Measurements from ENCODE around the gene PCTP.

Gene PCTP

GRCh38 chr17:55750750-55751657 is at the start of gene PCTP:
Gene PCTP, plus strand, starts transcription at chr17:55751051. Its CDS starts 53 bp downstream, at chr17:55751104.
- no peak for TF ChIP-seq CTCF (IDR thresholded peaks at IDR 0.05; ENCODE audit: insufficient read depth, missing control alignments)
- DNase-seq (ENCODE audit: insufficient read length, low spot score) = no peak
- no peak for FAIRE-seq

- DNase-seq (ENCODE audit: insufficient read length, low spot score) (no peak), FAIRE-seq (no peak)
- TF ChIP-seq CTCF (IDR thresholded peaks at IDR 0.05; ENCODE audit: insufficient read depth, missing control alignments) = no peak
Observed at GRCh38 chr17:55702150-55702549, 48.7 kb upstream of the PCTP start.

- TF ChIP-seq CTCF (IDR thresholded peaks at IDR 0.05; ENCODE audit: insufficient read depth, missing control alignments) = no peak
- DNase-seq (ENCODE audit: insufficient read length, low spot score) = no peak
- FAIRE-seq = no peak
Observed at GRCh38 chr17:55704401-55704800, 46.5 kb upstream of the PCTP start.

GRCh38 chr17:55705847-55706246 is 45.0 kb upstream of the PCTP start:
- DNase-seq (ENCODE audit: insufficient read length, low spot score) = no peak
- no peak for FAIRE-seq
- TF ChIP-seq CTCF (IDR thresholded peaks at IDR 0.05; ENCODE audit: insufficient read depth, missing control alignments) = no peak

GRCh38 chr17:55706808-55707773 is 43.8 kb upstream of the PCTP start:
- TF ChIP-seq CTCF (IDR thresholded peaks at IDR 0.05; ENCODE audit: insufficient read depth, missing control alignments) = no peak
- FAIRE-seq (no peak), DNase-seq (ENCODE audit: insufficient read length, low spot score) (no peak)

GRCh38 chr17:55708175-55708974 is 42.5 kb upstream of the PCTP start:
- FAIRE-seq = no peak
- no peak for TF ChIP-seq CTCF (IDR thresholded peaks at IDR 0.05; ENCODE audit: insufficient read depth, missing control alignments)
- DNase-seq (ENCODE audit: insufficient read length, low spot score) = no peak

Data from D721Med (cell line).